HFF-Myc (cell line): ENCODE data around the gene EED.

Experiments used
- DNase-seq: peaks from one replicate; pipeline ENCODE4 v3.0.0-alpha.2; 2011; ENCODE audit warnings: low read depth; ENCODE audit errors: extremely low read depth
- H3K4me3 ChIP-seq: replicated peaks from 2 replicates; pipeline ENCODE4 v1.5.1; 2011; ENCODE audit warnings: low read depth, mild to moderate bottlenecking, control low read depth, low read length
- TF ChIP-seq, protein P1 (sequence below): IDR thresholded peaks from 2 replicates; pipeline ENCODE4 v1.5.1; 2012; ENCODE audit warnings: mild to moderate bottlenecking, low read depth, low read length, control low read depth; ENCODE audit errors: missing control alignments

The EED gene

DNA sequence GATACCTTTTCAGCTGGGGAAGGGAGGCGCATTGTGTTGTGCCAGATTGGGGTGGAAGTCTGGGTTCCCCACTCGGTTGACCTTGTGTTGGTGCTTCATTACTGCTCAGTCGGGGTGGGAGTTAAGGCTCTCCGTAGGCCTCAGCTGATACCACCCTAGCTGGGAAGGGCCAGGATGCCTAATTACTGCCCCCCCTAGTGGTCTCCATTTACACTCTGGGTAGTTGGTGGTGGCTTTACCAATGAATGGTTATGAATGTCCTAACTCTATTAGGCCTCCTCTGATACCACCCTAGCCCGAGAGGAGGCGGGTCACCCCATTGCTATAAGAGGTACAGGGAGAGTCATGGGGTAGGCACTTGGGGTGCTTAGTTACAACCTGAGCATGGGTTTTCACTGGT is 29.9 kb downstream of the EED start:
- DNase-seq = no peak
- H3K4me3 ChIP-seq = no peak overlapping the region
- TF ChIP-seq, protein P1, sequence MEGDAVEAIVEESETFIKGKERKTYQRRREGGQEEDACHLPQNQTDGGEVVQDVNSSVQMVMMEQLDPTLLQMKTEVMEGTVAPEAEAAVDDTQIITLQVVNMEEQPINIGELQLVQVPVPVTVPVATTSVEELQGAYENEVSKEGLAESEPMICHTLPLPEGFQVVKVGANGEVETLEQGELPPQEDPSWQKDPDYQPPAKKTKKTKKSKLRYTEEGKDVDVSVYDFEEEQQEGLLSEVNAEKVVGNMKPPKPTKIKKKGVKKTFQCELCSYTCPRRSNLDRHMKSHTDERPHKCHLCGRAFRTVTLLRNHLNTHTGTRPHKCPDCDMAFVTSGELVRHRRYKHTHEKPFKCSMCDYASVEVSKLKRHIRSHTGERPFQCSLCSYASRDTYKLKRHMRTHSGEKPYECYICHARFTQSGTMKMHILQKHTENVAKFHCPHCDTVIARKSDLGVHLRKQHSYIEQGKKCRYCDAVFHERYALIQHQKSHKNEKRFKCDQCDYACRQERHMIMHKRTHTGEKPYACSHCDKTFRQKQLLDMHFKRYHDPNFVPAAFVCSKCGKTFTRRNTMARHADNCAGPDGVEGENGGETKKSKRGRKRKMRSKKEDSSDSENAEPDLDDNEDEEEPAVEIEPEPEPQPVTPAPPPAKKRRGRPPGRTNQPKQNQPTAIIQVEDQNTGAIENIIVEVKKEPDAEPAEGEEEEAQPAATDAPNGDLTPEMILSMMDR = peak; percentile 24

DNA sequence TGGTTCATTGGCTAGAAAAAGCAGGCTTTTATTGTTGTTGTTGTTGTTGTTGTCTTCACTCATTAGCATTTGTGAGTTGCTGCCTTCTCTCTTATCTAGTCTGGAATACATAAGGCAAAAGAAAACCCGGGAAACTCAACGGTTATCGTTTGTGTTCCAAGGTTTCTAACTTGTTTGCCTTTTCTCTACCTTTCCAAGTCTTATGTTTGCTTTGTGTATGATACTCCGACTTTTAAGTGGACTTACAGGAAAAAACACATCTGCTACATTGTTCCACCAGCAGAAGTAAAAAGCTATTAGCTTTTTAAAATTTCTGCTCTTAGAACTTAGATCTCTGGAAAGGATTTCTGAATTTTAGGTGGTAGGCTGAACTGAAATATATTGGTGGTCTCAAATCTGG is 30.4 kb downstream of the EED start:
- no peak overlapping the region for H3K4me3 ChIP-seq
- TF ChIP-seq, protein P1 = no peak
- no peak for DNase-seq

DNA sequence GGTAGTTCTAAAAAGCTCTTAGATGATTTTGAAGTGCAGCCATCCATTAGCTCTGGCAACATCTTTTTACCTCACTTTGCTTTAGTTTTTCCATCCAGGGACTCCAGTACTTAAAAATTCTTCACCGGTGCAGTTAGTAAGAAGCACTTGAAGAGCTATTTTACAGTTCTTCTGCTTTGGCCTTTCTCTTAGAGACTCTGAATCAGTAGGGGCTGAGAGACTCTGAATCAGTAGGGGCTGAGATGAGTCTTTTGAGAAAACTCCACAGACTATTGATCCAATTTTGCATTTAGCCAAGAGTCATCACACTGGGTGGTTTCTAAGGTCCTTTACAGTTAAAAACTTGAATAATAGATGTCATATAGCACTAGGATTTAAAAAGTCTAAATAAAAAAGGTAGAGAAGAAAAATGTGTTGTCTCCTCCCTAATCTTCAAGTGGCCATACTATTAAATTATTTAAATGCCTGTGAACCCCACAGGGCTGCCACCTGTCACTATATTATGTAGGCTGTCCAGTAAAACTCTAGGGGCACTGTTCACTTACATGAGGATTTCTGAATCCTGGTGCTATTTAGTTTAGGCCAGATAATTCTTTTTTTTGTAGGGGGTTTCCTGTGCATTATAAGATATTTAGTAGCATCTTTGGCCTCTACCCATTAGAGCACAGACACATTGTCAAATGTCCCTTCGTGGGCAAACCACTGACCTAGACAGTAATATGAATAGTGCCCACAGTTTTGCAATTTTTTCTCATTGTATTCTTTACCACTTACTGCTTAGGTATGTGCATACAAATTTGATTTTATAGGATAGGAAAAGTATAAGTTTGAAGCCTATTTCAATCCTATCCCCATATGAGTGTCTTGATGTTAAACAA is 31.2 kb downstream of the EED start:
- no peak overlapping the region for H3K4me3 ChIP-seq
- TF ChIP-seq, protein P1 = no peak
- no peak for DNase-seq

DNA sequence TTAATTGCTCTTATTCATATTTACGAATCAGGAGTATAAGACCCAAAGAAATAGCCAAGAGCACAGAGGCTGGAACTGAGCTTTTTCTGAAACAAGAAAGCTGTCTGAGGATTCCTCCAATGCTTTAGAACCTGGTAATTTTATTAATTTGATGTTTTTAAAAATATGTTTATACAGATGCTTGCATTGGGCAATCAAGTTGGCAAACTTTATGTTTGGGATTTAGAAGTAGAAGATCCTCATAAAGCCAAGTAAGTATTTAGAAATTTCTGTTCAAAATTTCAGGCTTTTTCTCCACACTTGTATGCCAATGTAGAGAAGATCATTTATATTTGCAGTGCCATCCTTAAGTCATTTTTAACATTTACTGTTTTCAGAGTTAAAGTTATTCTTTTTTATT is 33.2 kb downstream of the EED start:
- no peak overlapping the region for H3K4me3 ChIP-seq
- DNase-seq = no peak
- TF ChIP-seq, protein P1 = no peak

DNA sequence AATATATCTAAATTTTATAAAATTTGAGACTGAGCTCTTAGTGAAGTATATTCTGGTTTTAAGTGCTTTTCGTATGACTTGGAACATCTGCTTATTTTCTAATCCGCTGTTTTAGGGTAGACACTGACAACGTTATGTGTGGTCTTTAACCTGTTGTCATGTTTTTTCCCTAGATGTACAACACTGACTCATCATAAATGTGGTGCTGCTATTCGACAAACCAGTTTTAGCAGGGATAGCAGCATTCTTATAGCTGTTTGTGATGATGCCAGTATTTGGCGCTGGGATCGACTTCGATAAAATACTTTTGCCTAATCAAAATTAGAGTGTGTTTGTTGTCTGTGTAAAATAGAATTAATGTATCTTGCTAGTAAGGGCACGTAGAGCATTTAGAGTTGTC is 33.7 kb downstream of the EED start:
- no peak for DNase-seq
- TF ChIP-seq, protein P1 = no peak
- H3K4me3 ChIP-seq = no peak overlapping the region

DNA sequence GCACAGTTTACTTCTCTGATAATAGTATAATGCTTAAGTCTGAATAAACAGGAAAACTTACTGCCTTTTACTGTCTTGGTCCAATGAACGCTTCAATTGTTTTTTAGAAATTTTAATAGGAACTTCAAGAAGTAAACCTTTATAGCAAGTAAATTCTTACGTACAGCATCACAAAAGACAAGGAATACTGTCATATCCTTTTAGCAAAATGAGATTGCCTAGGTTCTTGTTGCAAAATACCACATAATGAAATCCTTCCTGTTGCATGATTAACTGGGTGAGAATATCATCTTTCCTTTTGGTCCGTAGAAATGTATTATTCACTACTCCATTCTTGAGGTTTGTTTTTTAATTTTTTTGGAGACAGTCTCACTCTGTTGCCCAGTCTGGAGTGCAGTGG is 35.2 kb downstream of the EED start:
- TF ChIP-seq, protein P1 = no peak
- H3K4me3 ChIP-seq = no peak overlapping the region
- no peak for DNase-seq

DNA sequence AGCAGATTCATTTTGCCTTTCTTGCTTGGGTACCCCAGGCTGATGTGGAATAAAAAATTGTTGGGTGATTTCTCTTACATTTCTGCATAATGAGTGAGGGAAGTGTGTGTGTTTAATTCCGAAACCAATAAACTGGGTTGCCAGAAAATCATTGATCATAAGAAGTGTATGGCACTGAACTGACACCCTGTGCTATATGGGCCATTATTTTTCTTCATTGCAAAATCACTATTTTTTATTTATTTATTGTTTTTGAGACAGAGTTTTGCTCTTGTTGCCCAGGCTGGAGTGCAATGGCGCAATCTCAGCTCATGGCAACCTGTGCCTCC is 42.9 kb downstream of the EED start:
- TF ChIP-seq, protein P1 = no peak
- no peak overlapping the region for H3K4me3 ChIP-seq
- no peak for DNase-seq
